H1 (cell line): Measurements from ENCODE around the gene PIGK. TPM values are rescaled to one million over a fixed set of nuclear protein-coding genes. Genes with fewer than 3 reads are reported as not detected.

Source experiments
- CTCF ChIA-PET: fragments of 300-600 bp; sonication (Branson Sonifier 250); formaldehyde crosslinking; loops from one replicate; lab custom pipeline; 2021; ENCODE audit not compliant: partially characterized antibody; lab: Charles Lee
- POLR2A ChIA-PET: fragments of 300-600 bp; sonication (Branson Sonifier 250); formaldehyde crosslinking; loops from one replicate; lab custom pipeline; 2021; ENCODE audit warnings: inconsistent platforms; ENCODE audit not compliant: partially characterized antibody; lab: Charles Lee
- DNase-seq, 2 experiments: peaks; one replicate each; pipeline versions ENCODE4 v3.0.0 to v3.0.0-alpha.2; 2010 to 2022; ENCODE audit warnings: low spot score in 2 of 2, low read depth in 1 of 2, mixed read lengths in 1 of 2
- FAIRE-seq: peaks from 2 replicates; lab custom pipeline; 2011; peaks lifted over from hg19 to GRCh38; lab: Jason Lieb, UNC
- H2AFZ ChIP-seq: 2 replicates; pipeline ENCODE4 v1.8.1; 2012; ENCODE audit warnings: low read length, inconsistent platforms
- H2AK5ac ChIP-seq: 2 replicates; pipeline ENCODE4 v1.6.1; 2013; ENCODE audit warnings: low read depth, low read length
- H2BK120ac ChIP-seq: replicated peaks from 2 replicates; pipeline ENCODE3; 2013; ENCODE audit warnings: low read depth, low read length, inconsistent platforms
- H2BK12ac ChIP-seq: 2 replicates; pipeline ENCODE4 v1.6.1; 2013; ENCODE audit warnings: low read depth, low read length
- H2BK15ac ChIP-seq: 2 replicates; pipeline ENCODE4 v1.6.1; 2013; ENCODE audit warnings: low read length
- H2BK20ac ChIP-seq: 2 replicates; pipeline ENCODE4 v1.6.1; 2013; ENCODE audit warnings: low read length
- H2BK5ac ChIP-seq: 2 replicates; pipeline ENCODE4 v1.6.1; 2013; ENCODE audit warnings: low read depth, low read length
- H3K14ac ChIP-seq: 2 replicates; pipeline ENCODE4 v1.6.1; 2013; ENCODE audit warnings: inconsistent platforms; ENCODE audit not compliant: insufficient read length
- H3K18ac ChIP-seq: 2 replicates; pipeline ENCODE4 v1.6.1; 2013; ENCODE audit warnings: low read length; ENCODE audit errors: extremely low read depth
- H3K23ac ChIP-seq: 2 replicates; pipeline ENCODE4 v1.6.1; 2013; ENCODE audit warnings: inconsistent platforms; ENCODE audit not compliant: insufficient read length
- H3K23me2 ChIP-seq: 2 replicates; pipeline ENCODE4 v1.6.1; 2013; ENCODE audit warnings: low read depth, low read length
- H3K27ac ChIP-seq: 2 replicates; pipeline ENCODE4 v1.6.1; 2011; ENCODE audit warnings: low read depth, low read length, inconsistent platforms
- H3K27me3 ChIP-seq, 4 experiments: replicated peaks in 1 of 4; 1 replicate in 1 of 4; 2 replicates in 3 of 4; pipeline versions ENCODE4 v1.6.1 to v1.8.1; 2011 to 2013; ENCODE audit warnings: low read length in 3 of 4, mild to moderate bottlenecking in 3 of 4, inconsistent platforms in 2 of 4, mixed read lengths in 2 of 4, moderate library complexity in 1 of 4; ENCODE audit not compliant: control insufficient read depth in 3 of 4, insufficient read depth in 3 of 4; ENCODE audit errors: extremely low read depth in 1 of 4
- H3K36me3 ChIP-seq, 4 experiments: 2 replicates each; pipeline versions ENCODE4 v1.6.1 to v1.8.1; 2011 to 2013; ENCODE audit warnings: mild to moderate bottlenecking in 4 of 4, low read length in 3 of 4, moderate library complexity in 2 of 4, control low read depth in 1 of 4, inconsistent platforms in 1 of 4; ENCODE audit not compliant: insufficient read depth in 4 of 4, control insufficient read depth in 2 of 4
- H3K4ac ChIP-seq: replicated peaks from 2 replicates; pipeline ENCODE3; 2013; ENCODE audit warnings: low read length, low read depth, mixed read lengths, inconsistent platforms; ENCODE audit not compliant: insufficient read length
- H3K4me1 ChIP-seq, 4 experiments: replicated peaks in 1 of 4; 1 replicate in 1 of 4; 2 replicates in 3 of 4; pipeline versions ENCODE4 v1.6.1 to v1.8.1; 2011 to 2013; ENCODE audit warnings: low read length in 3 of 4, inconsistent platforms in 2 of 4, mixed read lengths in 1 of 4; ENCODE audit not compliant: insufficient read depth in 4 of 4, control insufficient read depth in 3 of 4
- H3K4me2 ChIP-seq, 2 experiments: 2 replicates each; pipeline versions ENCODE4 v1.6.1 to v1.8.1; 2011 to 2013; ENCODE audit warnings: low read depth in 2 of 2, low read length in 2 of 2, control low read depth in 1 of 2, inconsistent platforms in 1 of 2, mild to moderate bottlenecking in 1 of 2; ENCODE audit not compliant: insufficient read depth in 1 of 2
- H3K4me3 ChIP-seq, 4 experiments: fragments of 200-600, 300-600 bp in 1 of 4; sonication (generic), shearing (Covaris generic), sonication (Bioruptor Twin) in 1 of 4; 2 replicates each; pipeline versions ENCODE4 v1.5.1 to v1.8.1; 2011 to 2016; ENCODE audit warnings: low read length in 4 of 4, low read depth in 3 of 4, control low read depth in 2 of 4, inconsistent platforms in 2 of 4, mild to moderate bottlenecking in 2 of 4, mixed read lengths in 1 of 4, moderate library complexity in 1 of 4; ENCODE audit not compliant: insufficient read depth in 2 of 4; ENCODE audit errors: extremely low read depth in 1 of 4
- H3K56ac ChIP-seq: replicated peaks from 2 replicates; pipeline ENCODE3; 2013; ENCODE audit warnings: low read depth, mild to moderate bottlenecking, mixed read lengths, low read length, inconsistent platforms; ENCODE audit not compliant: insufficient read length
- H3K79me1 ChIP-seq: 2 replicates; pipeline ENCODE4 v1.6.1; 2013; ENCODE audit warnings: low read depth, low read length, control low read depth
- H3K79me2 ChIP-seq, 2 experiments: 2 replicates each; pipeline versions ENCODE4 v1.6.1 to v1.8.1; 2012 to 2013; ENCODE audit warnings: low read length in 2 of 2, mild to moderate bottlenecking in 2 of 2, inconsistent platforms in 1 of 2; ENCODE audit not compliant: insufficient read depth in 2 of 2, control insufficient read depth in 1 of 2
- H3K9ac ChIP-seq, 4 experiments: replicated peaks in 1 of 4; 1 replicate in 1 of 4; 2 replicates in 3 of 4; pipeline versions ENCODE4 v1.6.1 to v1.8.1; 2011 to 2013; ENCODE audit warnings: low read depth in 3 of 4, low read length in 3 of 4, control low read depth in 2 of 4, mild to moderate bottlenecking in 2 of 4, moderate library complexity in 2 of 4, inconsistent platforms in 1 of 4; ENCODE audit errors: extremely low read depth in 1 of 4
- H3K9me3 ChIP-seq, 2 experiments: 2 replicates each; pipeline versions ENCODE4 v1.6.1 to v1.8.1; 2012 to 2013; ENCODE audit warnings: mild to moderate bottlenecking in 2 of 2, moderate library complexity in 2 of 2, control low read depth in 1 of 2, inconsistent platforms in 1 of 2, low read depth in 1 of 2, low read length in 1 of 2, mixed read lengths in 1 of 2; ENCODE audit not compliant: insufficient read depth in 2 of 2
- H4K20me1 ChIP-seq, 2 experiments: replicated peaks in 1 of 2; 2 replicates each; pipeline versions ENCODE3 to v1.8.1; 2011 to 2013; ENCODE audit warnings: inconsistent platforms in 2 of 2, low read length in 2 of 2, mild to moderate bottlenecking in 1 of 2; ENCODE audit not compliant: insufficient read depth in 2 of 2, control insufficient read depth in 1 of 2
- H4K5ac ChIP-seq: 2 replicates; pipeline ENCODE4 v1.6.1; 2013; ENCODE audit warnings: low read length, low read depth, mixed read lengths, inconsistent platforms; ENCODE audit not compliant: insufficient read length
- H4K8ac ChIP-seq: 2 replicates; pipeline ENCODE4 v1.8.0; 2013; ENCODE audit warnings: mild to moderate bottlenecking, moderate library complexity, low read length, inconsistent platforms; ENCODE audit not compliant: insufficient read depth; ENCODE audit errors: extremely low read depth
- H4K91ac ChIP-seq: replicated peaks from 2 replicates; pipeline ENCODE3; 2013; ENCODE audit warnings: low read length, mixed read lengths, inconsistent platforms; ENCODE audit not compliant: insufficient read length
- BACH1 ChIP-seq: IDR thresholded peaks from 2 replicates; pipeline ENCODE4 v1.6.1; 2012; ENCODE audit warnings: low read length, improper control_type of control experiment
- BCL11A ChIP-seq, 2 experiments: IDR thresholded peaks; one replicate each; pipeline ENCODE4 v1.6.1; 2011; ENCODE audit warnings: low read depth in 2 of 2, low read length in 2 of 2, mild to moderate bottlenecking in 2 of 2
- EZH2 ChIP-seq: fragments of 200-600 bp; sonication (generic); IDR thresholded peaks from 2 replicates; pipeline ENCODE4 v1.7.1; 2012; ENCODE audit warnings: low read depth, mild to moderate bottlenecking, moderate library complexity, low read length, inconsistent platforms; ENCODE audit not compliant: severe bottlenecking
- GABPA ChIP-seq: IDR thresholded peaks from 2 replicates; pipeline ENCODE4 v1.6.1; 2011; ENCODE audit warnings: mild to moderate bottlenecking, low read length, moderate library complexity, borderline replicate concordance; ENCODE audit not compliant: insufficient read depth
- JUND ChIP-seq: IDR thresholded peaks from 2 replicates; pipeline ENCODE4 v1.6.1; 2011; ENCODE audit warnings: mild to moderate bottlenecking, improper control_type of control experiment, low read length
- KDM5A ChIP-seq: fragments of 200-600 bp; IDR thresholded peaks from 2 replicates; pipeline ENCODE4 v1.7.1; 2012; ENCODE audit warnings: mild to moderate bottlenecking, low read length, inconsistent platforms, mixed read lengths
- RAD21 ChIP-seq, 2 experiments: IDR thresholded peaks in 1 of 2; conservative IDR thresholded peaks in 1 of 2; 2 replicates each; pipeline ENCODE4 v1.6.1; 2011; ENCODE audit warnings: low read depth in 2 of 2, low read length in 2 of 2, improper control_type of control experiment in 1 of 2, inconsistent platforms in 1 of 2, mild to moderate bottlenecking in 1 of 2, moderate library complexity in 1 of 2
- SP2 ChIP-seq: IDR thresholded peaks from 2 replicates; pipeline ENCODE4 v1.6.1; 2012; ENCODE audit warnings: mild to moderate bottlenecking, low read length, inconsistent platforms
- TBP ChIP-seq: IDR thresholded peaks from 2 replicates; pipeline ENCODE4 v1.6.1; 2011; ENCODE audit warnings: low read depth, low read length, improper control_type of control experiment
- TEAD4 ChIP-seq: IDR thresholded peaks from 2 replicates; pipeline ENCODE4 v1.6.1; 2012; ENCODE audit warnings: low read depth, low read length, inconsistent platforms, mixed read lengths
- YY1 ChIP-seq: IDR thresholded peaks from 2 replicates; pipeline ENCODE4 v1.6.1; 2011; ENCODE audit warnings: low read depth, mild to moderate bottlenecking, low read length
- WGBS, 2 experiments: shearing (Covaris generic) in 1 of 2; methylation state at CpG; one replicate each; pipeline versions ENCODE4 v1.1.6 to v1.1.7; 2013 to 2015; ENCODE audit warnings: low lambda C conversion rate in 2 of 2, mixed read lengths in 2 of 2, inconsistent platforms in 1 of 2, low coverage in 1 of 2, missing lambda C conversion rate in 1 of 2; ENCODE audit not compliant: insufficient replicate concordance in 2 of 2, insufficient coverage in 1 of 2, insufficient read length in 1 of 2; ENCODE audit errors: extremely low coverage in 1 of 2, missing lambda C conversion rate in 1 of 2; 5-methylcytosine and 5-hydroxymethylcytosine counted together
- polyA plus RNA-seq, 7 experiments: library from polyadenylated mRNA; depleted of rRNA in 3 of 7; stranded (reverse) in 5 of 7; unstranded in 2 of 7; fragments of >200 nt in 5 of 7; fragments of 200-250 nt in 2 of 7; gene quantifications; 1 replicate in 5 of 7; 2 replicates in 1 of 7; 4 replicates in 1 of 7; pipeline versions ENCODE4 v1.2.1 to v1.2.3, GENCODE V29; 2011 to 2013; ENCODE audit warnings: missing spikeins in 2 of 7, mixed read lengths in 2 of 7
- total RNA-seq: library from RNA; stranded (reverse); fragmentation: NEBNext Ultra II Directional; extraction: Animal tissue kit (Norgen Biotek cat#: 25700); gene quantifications from 2 replicates; pipeline ENCODE4 v1.2.1, GENCODE V29; 2021

The PIGK gene
- total and polyA plus RNA-seq, 2 of the 8 experiments (the other 6 are each of a cell fraction or from before 2014, with no cell fraction given), result 5.6 to 23.2 TPM

- Histone ChIP-seq H3K56ac (no peak overlapping the region), H2BK5ac (no peak overlapping the region), H4K20me1 (no peaks in the 10 kb centered on the region), H2BK120ac (no peak overlapping the region), H2BK20ac (no peak overlapping the region), H3K9me3 (no peaks in the 10 kb centered on the region), H3K23ac (no peak overlapping the region), H3K18ac (no peak overlapping the region), H4K8ac (no peak overlapping the region), H3K9ac (no peak overlapping the region), H4K5ac (no peak overlapping the region), H3K4me3 (no peak overlapping the region), H3K14ac (no peak overlapping the region), H3K4me2 (no peak overlapping the region), H2BK15ac (no peak overlapping the region), H3K4ac (no peak overlapping the region), H3K79me2 (no peaks in the 10 kb centered on the region), H3K27ac (no peak overlapping the region), H2AK5ac (no peak overlapping the region), H3K23me2 (no peaks in the 10 kb centered on the region), H3K4me1 (no peaks in the 10 kb centered on the region), H3K79me1 (no peaks in the 10 kb centered on the region), H3K36me3 (no peaks in the 10 kb centered on the region), H2AFZ (no peak overlapping the region), H3K27me3 (no peaks in the 10 kb centered on the region), H4K91ac (no peak overlapping the region), H2BK12ac (no peak overlapping the region)
- TF ChIP-seq GABPA, result no peak
- no peak for TF ChIP-seq BCL11A (IDR thresholded peaks at IDR 0.05; ENCODE audit: low read depth in 2 of 2, low read length in 2 of 2)
- TF ChIP-seq KDM5A, result no peak
- TF ChIP-seq TEAD4, result no peak
- TF ChIP-seq RAD21 (IDR thresholded peaks at IDR 0.05 in 1 of 2, conservative IDR thresholded peaks at IDR 0.05 in 1 of 2; ENCODE audit: low read depth in 2 of 2, low read length in 2 of 2), result no peak
- no peak for TF ChIP-seq EZH2
- no peak for TF ChIP-seq YY1
- TF ChIP-seq TBP, result no peak
- no peak for TF ChIP-seq SP2
- no peak for TF ChIP-seq BACH1
- no peak for TF ChIP-seq JUND
- FAIRE-seq, result no peak
- POLR2A ChIA-PET, result no interaction called here
- 85% methylated on average over 3 of the region's 3 CpGs; no CpG with 5 or more reads in 1 of the 2 experiments for WGBS, 2 experiments
- CTCF ChIA-PET, result no interaction called here
- no peak for DNase-seq
Observed at GRCh38 chr1:77133731-77134358, 85.4 kb downstream of the PIGK start.
